NCI-H82 (cell line): Measurements from ENCODE around the gene KRTAP5-7.
"Not testable (repeated sequence)": the region's sequence is repeated elsewhere in the genome, so short reads cannot be mapped to it uniquely, and the experiment has no call there.

ENCODE experiments used
- DNase-seq: peaks from one replicate; lab custom pipeline; 2025; lab: John Stamatoyannopoulos, UW

Gene KRTAP5-7, protein sequence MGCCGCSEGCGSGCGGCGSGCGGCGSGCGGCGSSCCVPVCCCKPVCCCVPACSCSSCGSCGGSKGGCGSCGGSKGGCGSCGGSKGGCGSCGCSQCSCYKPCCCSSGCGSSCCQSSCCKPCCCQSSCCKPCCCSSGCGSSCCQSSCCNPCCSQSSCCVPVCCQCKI

DNA sequence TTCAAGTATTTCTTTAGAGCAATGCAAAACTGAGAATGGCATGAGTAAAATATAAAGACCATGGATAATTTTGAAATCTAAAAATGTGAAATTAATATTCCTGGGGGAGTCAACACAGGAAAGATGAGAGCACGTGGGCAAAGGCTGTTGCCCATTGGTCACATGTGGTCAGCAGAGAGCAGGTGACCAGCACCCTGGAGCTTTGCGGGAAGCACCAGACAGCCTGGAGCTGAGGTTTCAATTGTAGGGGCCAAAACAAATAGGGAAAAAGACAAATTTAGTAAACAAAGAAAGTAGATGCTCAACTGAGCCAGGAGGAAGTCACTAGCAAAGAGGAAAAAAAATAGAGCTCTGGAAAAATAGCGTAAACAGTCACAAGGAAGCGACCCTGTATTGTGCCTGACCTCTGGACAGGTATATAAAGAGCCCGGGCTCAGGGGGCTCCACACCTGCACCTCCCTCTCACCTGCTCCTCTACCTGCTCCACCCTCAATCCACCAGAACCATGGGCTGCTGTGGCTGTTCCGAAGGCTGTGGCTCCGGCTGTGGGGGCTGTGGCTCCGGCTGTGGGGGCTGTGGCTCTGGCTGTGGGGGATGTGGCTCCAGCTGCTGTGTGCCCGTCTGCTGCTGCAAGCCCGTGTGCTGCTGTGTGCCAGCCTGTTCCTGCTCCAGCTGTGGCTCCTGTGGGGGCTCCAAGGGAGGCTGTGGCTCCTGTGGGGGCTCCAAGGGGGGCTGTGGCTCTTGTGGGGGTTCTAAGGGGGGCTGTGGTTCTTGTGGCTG, at the start of gene KRTAP5-7:
KRTAP5-7 (plus strand) TSS at position 472 of the 780 bp plus-strand sequence; CDS start at position 506, 34 bp downstream.
- DNase-seq: not testable (repeated sequence)

DNA sequence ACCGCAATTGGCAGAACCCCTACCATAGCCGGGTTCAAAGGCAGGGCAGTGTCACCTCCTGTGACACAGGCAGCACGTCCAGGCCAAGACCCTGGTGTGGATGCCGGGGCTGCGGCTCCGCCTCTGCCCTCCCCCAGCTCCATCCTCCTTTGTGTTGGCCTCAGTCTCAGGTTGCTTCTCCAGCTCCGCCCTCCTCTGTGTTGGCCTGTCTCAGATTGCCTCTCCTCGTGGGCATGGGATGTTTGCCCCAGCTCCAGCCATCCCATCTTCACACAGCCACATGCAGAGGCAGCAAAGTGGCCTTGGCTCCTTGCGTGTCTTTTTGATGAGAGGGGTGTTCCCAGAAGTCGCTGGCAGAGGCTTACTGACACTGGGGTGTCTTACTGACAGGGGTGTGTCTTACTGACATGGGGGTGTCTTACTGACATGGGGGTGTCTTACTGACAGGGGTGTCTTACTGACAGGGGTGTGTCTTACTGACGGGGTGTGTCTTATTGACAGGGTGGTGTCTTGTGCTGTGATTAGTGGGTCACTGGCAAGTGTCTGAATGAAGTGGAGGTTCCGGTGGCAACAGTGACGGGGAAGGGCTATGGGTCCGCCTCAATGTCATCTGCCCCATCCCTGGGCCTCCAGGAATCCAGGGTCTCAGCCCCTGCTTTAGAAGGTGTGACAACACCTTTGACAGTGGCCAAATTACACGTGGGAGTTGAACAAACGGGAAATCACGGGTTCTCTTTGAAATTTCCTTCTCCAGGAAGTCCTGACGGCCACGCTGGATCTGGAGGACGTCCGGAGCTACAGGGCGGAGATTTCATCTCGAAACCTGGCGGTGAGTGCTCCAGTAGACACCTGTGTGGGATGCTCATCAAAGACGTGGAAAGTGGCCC, 49.2 kb upstream of the KRTAP5-7 start:
- no peak for DNase-seq

DNA sequence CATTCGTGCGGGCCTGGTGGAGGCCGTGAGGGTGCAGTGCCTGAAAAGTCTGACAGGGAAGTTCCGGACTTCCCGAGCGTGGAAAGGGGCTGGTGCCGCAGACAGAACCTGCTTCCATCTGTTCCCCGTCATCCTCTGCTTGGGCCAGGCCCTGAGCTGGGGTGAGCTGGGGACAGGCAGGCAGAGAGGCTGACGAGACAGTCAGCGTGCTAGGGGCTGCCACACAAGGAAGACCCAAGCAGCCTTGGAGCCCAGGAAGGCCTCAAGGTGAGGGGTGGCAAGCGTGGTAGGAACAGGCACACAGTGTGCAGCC, 48.6 kb upstream of the KRTAP5-7 start:
- DNase-seq: no peak

DNA sequence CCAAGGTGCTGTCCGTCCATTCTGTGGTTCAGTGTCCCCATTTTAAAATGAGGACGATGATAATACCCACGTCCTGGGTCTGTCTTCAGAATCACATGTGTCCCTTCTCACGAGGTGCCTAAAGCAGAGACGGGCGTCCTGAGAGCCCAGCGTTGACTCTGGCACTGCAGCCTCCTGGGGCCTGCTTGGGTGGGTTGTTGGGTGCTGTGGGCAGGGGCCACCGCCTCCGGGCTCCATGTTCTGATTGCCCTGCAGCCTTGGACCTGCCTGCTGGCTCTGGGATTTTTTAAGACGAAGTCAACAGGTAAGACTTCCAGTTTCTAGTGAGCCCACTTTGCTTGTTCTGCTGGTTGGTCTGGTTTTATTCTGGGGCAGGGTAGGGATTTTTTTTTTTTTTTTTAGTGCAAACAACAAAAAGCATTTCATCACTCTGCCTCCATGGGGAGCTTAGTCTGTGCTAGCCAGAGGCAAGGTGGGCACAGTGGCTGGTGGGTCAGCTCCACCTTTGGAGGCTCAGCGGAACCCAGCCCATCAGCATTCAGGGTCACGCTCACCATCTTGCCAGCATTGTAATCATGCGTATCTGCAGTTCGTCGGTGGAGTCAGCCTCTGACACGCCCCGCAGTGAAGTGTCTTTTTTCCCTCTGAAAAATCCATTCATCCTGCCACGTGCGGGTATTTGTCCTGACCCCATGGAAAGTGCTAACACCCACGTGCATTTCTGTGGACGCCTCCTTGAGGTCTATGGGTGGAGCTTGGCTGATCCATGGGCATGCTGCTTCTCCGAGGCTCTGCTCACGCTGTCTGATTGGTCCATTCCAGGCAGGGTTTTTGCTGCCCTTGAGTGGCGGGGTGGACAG, 45.7 kb upstream of the KRTAP5-7 start:
- DNase-seq: no peak

DNA sequence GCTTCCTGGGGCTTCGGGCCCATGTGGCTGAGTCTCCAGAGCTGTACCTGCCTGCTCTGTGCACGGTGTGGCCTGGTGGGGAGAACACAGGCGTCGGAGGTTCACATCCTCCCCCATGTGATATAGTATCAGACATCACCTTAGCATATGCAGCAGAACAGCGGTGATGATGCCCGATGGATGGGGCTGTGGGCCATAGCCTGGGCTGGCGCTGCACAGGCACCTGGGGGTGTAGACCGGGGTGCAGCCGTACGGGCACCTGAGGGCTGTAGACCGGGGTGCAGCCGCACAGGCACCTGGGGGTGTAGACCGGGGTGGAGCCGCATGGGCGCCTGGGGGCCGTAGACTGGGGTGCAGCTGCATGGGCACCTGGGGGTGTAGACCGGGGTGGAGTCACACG, 44.9 kb upstream of the KRTAP5-7 start:
- no peak for DNase-seq

DNA sequence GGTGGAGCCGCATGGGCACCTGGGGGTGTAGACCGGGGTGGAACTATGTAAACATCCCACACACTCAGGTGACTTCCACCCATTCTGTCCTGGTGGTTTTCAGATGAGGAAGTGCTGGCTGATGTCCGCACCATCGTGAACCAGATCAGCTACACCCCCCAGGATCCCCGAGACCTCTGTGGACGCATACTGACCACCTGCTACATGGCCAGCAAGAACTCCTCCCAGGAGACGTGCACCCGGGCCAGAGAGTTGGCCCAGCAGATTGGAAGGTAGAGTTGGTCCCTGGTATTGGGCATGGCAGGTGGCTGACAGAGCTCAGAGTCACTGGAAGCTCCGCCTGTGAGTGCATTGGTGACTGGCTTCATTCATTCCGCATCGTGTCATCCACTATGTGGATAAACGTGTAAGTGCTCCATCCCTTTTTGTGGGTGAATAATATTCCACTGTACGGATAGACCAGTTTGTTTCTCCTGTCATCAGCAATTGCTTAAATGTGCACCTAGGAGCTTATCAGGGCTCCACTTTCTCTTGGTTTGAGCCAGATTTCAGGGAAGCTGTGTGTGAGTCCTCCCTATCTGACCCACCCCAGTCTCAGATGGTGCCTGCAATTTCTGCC, 44.2 kb upstream of the KRTAP5-7 start:
- no peak for DNase-seq

DNA sequence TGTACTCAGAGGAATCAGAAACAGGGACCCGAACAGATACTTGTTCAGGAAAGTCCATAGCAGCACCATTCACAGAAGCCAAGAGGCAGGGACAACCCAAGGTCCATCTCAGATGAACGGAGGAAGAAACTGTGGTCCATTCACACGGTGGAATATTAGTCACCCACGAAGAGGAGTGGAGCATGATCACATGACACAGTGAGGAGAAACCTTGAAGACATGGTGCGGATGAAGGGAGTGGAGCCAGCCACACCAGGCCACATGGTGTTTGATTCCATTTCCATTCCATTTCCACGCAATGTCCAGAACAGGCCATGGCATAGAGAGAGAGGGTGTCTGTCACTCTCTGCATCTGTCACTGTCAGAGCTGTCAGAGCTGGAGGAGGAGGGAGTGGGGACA, 43.4 kb upstream of the KRTAP5-7 start:
- no peak for DNase-seq

DNA sequence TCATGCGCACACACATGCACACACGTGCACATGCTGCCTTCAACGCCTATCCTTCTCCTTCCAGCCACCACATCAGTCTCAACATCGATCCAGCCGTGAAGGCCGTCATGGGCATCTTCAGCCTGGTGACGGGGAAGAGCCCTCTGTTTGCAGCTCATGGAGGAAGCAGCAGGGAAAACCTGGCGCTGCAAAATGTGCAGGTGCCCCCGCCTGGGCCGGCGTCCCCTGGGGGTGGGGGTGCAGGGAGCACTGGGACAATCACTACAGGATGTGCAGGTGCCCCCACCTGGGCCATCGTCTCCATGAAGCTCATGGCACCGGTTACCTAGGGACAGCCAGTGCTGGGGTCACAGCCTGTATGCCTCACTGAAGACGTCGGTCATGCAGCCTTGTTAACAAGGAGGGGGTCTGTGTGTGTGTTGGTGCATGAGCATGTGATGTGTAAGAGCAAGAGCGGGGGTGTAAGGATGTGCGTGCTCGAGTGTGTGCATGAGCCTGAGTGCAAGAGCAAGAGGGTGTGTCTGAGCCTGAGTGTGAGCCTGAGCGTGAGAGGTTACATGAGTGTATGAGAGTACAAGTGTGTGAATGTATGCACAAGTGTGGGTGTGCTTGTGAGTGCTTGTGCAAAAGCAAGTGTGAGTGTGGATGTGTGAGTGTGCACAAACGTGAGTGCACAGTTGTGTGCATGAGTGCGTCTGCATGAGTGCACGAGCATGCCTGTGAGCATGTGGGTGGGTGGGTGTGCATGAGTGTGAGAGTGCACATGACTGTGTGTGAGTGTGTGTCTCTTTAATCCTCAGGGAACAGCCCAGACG, 42.6 kb upstream of the KRTAP5-7 start:
- DNase-seq: no peak

DNA sequence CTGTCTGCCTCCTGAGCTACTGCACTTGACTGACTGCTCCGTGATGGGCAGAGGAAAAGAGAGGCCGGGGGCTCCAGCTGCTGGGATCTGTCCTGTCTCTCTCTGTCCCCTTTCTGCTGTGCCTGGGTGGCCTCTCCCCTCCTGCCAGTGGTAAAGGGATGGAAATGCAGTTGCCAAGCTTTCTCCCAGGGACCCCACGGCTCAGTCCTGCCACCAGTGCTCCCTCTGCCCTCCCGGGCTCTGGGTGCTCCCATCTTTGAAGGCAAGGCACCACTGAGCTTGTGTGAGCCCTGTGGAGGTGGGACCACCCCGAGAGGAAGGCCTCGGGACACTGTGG, 42.0 kb upstream of the KRTAP5-7 start:
- DNase-seq: no peak

DNA sequence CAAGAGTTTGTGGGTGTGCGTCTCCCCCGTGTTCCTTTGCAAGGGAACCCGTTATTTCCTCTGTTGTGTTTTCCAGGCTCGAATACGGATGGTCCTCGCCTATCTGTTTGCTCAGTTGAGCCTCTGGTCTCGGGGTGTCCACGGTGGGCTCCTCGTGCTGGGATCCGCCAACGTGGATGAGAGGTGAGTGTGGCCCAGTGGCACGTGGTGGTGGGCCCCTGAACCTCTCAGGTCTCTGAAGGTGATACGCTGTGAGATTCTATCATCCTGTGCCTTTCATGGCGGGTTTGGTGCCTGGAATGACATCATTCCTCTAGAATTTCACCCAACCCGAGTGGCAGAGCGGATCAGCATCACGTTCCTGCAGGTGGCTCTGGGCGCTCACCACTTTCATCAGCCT, 41.6 kb upstream of the KRTAP5-7 start:
- DNase-seq: no peak

DNA sequence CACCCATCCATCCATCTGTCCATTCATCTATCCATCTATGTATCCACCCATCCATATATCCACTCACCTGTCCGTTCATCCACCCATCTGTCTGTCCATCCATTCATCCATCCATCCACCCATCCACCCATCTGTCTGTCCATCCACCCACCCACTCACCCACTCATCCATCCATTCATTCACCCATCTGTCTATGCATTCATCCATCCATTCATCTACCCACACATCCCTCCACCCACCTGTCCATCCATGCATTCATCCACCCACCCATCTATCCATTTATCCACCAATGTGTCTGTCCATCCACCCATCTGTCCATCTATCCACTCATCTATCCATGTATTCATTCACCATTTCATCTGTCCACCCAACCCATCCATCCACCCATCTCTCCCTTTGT, 40.7 kb upstream of the KRTAP5-7 start:
- DNase-seq: no peak

DNA sequence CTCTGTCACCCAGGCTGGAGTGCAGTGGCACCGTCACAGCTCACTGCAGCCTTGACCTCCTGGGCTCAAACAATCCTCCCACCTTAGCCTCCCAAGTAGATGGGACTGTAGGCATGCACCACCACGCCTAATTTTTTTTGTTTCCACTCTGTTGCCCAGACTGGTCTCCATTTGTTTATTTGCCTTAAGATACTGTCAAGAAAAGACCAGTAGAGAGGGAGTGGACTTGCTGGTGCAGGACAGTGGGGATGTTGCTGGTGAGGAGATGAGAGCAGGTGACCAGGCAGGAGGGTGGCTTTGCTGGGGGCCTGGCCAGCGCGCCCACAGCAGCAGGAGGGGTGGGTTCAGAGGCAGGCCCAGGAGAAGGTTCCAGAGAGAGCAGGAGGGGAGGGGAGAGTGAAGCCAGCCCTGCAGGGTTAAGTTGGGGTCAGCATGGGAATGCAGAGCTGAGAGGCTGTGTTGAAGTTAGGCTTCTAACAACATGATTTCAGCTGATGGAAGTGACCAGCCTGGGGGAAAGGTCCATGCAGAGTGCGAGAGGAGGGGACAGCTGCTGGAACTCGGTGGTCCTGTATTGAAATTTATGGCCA, 38.3 kb upstream of the KRTAP5-7 start:
- DNase-seq: no peak

DNA sequence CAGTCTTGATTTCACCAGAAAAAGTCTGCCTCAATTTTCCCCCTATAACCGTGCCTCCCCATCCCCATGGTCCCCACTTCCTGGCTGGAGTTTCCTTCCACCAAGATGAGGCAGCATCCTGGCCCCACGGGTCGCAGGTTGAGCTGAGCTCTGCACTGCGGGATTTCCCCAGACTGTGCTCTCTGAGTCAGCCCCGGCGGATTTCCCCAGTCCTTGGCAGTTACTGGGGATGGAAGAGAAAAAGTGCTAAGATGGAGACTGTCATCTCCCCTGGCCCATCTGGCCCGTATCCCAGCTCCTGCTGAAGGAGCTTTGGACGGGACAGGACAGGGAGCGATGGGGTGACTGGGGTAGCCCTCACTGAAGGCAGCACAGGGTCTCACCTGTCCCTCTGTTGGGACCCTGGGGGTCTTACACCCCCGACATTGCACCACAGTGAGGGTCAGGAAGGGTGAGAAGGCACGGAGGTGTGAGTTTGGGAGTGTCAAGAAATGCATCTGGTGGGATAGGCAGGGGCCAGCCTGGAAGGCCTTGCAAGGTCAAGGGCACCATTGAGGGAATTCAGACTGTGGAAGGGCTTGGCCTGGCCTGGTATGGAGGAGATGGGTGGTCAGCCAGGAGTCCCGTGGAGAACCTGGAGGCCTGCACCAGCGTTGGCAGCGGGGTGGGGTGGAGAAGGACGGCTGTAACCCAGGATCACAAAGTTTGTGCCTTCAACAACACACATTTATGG, 37.6 kb upstream of the KRTAP5-7 start:
- no peak for DNase-seq

DNA sequence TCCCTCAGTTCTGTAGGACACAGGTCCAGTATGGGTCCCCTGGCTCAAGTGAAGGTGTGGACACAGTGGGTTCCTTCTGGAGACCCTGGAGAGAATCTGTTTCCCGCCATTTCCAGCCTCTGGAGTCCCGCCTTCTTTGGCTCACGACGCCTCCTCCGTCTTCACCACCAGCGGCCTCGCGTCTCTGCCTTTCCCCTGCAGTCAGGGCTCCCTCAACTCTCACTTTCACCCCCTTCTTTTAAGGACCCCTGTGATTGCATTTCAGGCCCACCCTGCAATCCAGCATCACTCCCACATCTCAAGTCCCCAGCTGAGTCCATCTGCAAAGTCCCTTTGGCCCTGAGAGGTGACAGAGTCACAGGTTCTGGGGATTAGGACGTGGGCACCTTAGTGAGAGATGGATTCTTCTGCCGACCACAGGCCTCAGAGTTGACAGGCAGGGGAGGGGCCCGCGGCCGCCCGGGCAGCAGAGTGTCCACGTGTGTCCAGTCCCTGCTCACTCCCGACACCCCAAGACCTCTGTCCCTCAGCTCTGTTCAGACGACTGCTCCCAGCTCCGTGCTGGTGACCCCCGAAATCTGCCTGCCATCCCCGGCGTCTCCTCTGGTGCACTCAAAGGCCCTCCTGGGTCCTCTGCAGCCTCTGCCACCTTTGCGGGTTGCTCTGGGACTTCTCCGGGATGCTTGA, 36.9 kb upstream of the KRTAP5-7 start:
- DNase-seq: no peak

DNA sequence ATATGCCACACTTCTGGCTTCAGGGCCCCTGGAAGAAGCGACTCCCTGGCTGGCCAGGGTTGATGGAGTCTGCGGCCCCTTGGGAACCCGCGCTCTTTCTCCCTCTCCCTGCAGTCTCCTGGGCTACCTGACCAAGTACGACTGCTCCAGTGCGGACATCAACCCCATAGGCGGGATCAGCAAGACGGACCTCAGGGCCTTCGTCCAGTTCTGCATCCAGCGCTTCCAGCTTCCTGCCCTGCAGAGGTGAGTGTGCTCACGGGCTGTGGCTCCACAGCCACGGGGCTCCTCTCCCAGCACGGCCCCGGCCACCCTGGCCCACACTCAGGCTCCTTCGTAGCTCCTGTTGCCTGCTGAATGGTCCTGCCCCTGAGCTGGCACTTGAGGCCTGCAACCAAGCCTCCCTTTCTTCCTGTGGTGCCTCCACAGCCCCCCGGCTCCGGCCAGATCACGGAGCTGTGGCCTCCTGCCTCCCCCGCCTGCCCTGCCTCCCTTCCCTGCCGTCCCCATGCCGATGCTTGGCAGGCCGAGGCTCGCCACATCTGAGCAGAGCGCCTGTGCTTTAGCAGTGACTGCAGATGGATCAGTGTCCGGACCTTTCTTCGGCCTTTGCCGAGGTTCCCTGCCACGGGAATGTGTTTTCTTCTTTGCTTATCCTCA, 36.2 kb upstream of the KRTAP5-7 start:
- DNase-seq: no peak

DNA sequence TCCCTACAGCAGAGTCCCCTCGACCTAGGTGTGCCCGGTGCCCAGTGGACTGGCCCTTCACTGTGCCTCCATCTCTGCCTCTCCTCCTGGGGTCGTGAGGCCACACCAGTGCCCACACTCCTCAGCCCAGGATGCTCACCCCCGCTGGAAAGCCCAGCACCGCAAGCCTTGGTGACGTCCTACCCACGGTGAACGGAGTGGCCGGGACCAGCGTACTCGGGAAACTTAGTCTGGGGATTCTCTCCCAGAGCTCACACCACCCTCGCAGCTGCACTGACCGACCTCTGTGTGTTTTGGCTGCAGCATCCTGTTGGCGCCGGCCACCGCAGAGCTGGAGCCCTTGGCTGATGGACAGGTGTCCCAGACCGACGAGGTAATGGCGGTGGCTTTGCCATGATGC, 35.5 kb upstream of the KRTAP5-7 start:
- DNase-seq: no peak

DNA sequence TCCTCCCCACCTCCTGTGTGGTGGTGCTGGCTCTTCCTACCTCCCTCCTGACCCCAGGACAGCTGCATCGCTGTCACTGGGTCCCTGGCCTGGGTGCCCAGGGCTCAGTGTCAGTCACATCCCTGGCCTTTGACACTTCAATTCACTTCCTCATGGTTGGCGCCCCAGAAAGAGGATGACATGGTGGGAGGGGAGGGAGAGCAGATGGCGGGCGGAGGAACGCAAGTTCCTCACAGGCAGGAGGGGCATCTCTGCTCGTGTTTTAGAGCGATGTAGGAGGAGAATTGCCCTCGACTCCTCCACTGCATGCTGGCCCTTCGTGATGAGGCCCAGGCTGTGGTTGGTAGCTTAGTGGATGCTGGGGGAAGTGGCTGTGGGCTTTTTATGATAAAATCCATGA, 35.1 kb upstream of the KRTAP5-7 start:
- no peak for DNase-seq
